Measurements from ENCODE around the gene CLDN15.

DNA sequence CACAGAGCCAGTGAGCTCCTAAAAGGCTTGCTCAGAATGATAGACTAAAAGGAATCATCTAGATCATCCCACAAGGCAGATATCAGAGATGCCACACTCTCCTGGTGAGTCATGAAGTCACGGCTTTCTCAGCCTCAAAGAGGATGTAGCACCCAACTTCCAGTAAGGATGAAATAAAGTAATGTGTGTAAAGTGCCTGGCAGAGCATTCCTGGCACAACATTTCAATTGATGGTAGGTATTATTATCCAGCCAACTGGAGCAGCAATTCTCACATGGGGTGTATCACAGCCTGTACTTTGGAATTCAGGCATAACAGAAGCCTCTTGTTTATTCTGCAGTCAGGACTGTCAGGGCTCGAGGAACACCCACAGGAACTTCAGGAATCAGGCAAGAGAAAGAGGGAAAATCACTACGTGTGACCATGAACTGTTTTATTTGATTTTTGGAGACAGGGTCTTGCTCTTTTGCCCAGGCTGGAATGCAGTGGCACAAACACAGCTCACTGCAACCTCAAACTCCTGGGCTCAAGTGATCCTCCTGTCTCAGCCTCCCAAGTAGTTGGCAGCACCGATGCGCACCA lies 52.3 kb downstream of the CLDN15 start:
- TF ChIP-seq, protein P1, sequence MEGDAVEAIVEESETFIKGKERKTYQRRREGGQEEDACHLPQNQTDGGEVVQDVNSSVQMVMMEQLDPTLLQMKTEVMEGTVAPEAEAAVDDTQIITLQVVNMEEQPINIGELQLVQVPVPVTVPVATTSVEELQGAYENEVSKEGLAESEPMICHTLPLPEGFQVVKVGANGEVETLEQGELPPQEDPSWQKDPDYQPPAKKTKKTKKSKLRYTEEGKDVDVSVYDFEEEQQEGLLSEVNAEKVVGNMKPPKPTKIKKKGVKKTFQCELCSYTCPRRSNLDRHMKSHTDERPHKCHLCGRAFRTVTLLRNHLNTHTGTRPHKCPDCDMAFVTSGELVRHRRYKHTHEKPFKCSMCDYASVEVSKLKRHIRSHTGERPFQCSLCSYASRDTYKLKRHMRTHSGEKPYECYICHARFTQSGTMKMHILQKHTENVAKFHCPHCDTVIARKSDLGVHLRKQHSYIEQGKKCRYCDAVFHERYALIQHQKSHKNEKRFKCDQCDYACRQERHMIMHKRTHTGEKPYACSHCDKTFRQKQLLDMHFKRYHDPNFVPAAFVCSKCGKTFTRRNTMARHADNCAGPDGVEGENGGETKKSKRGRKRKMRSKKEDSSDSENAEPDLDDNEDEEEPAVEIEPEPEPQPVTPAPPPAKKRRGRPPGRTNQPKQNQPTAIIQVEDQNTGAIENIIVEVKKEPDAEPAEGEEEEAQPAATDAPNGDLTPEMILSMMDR (conservative IDR thresholded peaks at IDR 0.05; ENCODE audit: low read length), result no peak
- TF ChIP-seq EZH2phosphoT487 (IDR thresholded peaks at IDR 0.05; ENCODE audit: borderline replicate concordance, low read depth, low read length), result no peak

Data from OCI-LY7 (cell line).